HL-60 (cell line): ENCODE results near the gene KCNK16.

Experiments
- DNase-seq, 2 experiments: peaks; one replicate each; pipeline ENCODE4 v3.0.0-alpha.2; 2010 to 2020; ENCODE audit warnings: low read depth in 1 of 2, low spot score in 1 of 2
- H3K27ac ChIP-seq: fragments of 250-450 bp; sonication (Bioruptor Pico); replicated peaks from 2 replicates; pipeline ENCODE4 v1.5.1; 2020; ENCODE audit warnings: mild to moderate bottlenecking, moderate library complexity
- H3K27me3 ChIP-seq: fragments of 250-450 bp; sonication (Bioruptor Pico); 2 replicates; pipeline ENCODE4 v1.5.1; 2021; ENCODE audit warnings: mild to moderate bottlenecking, moderate library complexity; ENCODE audit not compliant: insufficient read depth, poor library complexity, severe bottlenecking
- H3K4me3 ChIP-seq: replicated peaks from 2 replicates; pipeline ENCODE4 v1.5.1; 2011; ENCODE audit warnings: mild to moderate bottlenecking, control low read depth, low read length; ENCODE audit not compliant: insufficient read depth
- GABPA ChIP-seq: IDR thresholded peaks from 2 replicates; pipeline ENCODE4 v1.6.1; 2012; ENCODE audit warnings: low read depth
- POLR2AphosphoS5 ChIP-seq: IDR thresholded peaks from 2 replicates; pipeline ENCODE4 v1.6.1; 2012; ENCODE audit warnings: low read depth
- SPI1 ChIP-seq: IDR thresholded peaks from 2 replicates; pipeline ENCODE4 v1.6.1; 2012; ENCODE audit warnings: low read depth, mild to moderate bottlenecking, borderline replicate concordance
- TF ChIP-seq, protein P1 (sequence below): IDR thresholded peaks from 2 replicates; pipeline ENCODE4 v1.6.1; 2012; ENCODE audit warnings: low read depth; ENCODE audit not compliant: insufficient replicate concordance
- TF ChIP-seq, protein P2 (sequence below): IDR thresholded peaks from one replicate; pipeline ENCODE4 v1.5.1; 2011; ENCODE audit warnings: low read length, control low read depth, inconsistent platforms; ENCODE audit not compliant: insufficient read depth

Gene KCNK16

DNA sequence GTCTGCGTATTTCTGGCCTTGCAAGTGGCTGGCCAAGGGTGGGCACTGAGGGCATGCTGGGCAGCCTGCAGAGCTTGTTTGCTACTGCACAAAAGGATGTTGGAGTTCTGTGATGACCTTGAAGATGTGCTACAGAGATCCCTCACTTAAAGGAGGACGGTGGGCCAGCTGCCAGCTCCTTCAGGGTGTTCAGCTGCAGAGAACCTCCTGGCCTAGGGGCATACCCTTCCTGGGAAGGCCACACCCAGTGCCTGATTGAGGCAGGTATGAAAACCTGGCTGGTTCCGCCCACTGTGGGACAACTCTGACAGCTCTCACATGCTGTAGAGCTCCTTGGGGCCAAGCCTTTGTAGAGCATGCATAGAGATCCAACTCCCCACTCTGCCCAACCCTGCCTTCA, 5.2 kb downstream of the KCNK16 start:
- TF ChIP-seq, protein P1, sequence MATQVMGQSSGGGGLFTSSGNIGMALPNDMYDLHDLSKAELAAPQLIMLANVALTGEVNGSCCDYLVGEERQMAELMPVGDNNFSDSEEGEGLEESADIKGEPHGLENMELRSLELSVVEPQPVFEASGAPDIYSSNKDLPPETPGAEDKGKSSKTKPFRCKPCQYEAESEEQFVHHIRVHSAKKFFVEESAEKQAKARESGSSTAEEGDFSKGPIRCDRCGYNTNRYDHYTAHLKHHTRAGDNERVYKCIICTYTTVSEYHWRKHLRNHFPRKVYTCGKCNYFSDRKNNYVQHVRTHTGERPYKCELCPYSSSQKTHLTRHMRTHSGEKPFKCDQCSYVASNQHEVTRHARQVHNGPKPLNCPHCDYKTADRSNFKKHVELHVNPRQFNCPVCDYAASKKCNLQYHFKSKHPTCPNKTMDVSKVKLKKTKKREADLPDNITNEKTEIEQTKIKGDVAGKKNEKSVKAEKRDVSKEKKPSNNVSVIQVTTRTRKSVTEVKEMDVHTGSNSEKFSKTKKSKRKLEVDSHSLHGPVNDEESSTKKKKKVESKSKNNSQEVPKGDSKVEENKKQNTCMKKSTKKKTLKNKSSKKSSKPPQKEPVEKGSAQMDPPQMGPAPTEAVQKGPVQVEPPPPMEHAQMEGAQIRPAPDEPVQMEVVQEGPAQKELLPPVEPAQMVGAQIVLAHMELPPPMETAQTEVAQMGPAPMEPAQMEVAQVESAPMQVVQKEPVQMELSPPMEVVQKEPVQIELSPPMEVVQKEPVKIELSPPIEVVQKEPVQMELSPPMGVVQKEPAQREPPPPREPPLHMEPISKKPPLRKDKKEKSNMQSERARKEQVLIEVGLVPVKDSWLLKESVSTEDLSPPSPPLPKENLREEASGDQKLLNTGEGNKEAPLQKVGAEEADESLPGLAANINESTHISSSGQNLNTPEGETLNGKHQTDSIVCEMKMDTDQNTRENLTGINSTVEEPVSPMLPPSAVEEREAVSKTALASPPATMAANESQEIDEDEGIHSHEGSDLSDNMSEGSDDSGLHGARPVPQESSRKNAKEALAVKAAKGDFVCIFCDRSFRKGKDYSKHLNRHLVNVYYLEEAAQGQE = no peak
- TF ChIP-seq GABPA = no peak
- TF ChIP-seq SPI1 = no peak
- TF ChIP-seq, protein P2, sequence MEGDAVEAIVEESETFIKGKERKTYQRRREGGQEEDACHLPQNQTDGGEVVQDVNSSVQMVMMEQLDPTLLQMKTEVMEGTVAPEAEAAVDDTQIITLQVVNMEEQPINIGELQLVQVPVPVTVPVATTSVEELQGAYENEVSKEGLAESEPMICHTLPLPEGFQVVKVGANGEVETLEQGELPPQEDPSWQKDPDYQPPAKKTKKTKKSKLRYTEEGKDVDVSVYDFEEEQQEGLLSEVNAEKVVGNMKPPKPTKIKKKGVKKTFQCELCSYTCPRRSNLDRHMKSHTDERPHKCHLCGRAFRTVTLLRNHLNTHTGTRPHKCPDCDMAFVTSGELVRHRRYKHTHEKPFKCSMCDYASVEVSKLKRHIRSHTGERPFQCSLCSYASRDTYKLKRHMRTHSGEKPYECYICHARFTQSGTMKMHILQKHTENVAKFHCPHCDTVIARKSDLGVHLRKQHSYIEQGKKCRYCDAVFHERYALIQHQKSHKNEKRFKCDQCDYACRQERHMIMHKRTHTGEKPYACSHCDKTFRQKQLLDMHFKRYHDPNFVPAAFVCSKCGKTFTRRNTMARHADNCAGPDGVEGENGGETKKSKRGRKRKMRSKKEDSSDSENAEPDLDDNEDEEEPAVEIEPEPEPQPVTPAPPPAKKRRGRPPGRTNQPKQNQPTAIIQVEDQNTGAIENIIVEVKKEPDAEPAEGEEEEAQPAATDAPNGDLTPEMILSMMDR = no peak
- no peak for TF ChIP-seq POLR2AphosphoS5
- Histone ChIP-seq H3K4me3 (no peak overlapping the region), H3K27ac (no peak overlapping the region), H3K27me3 (peaks cover 22% of the 10 kb centered on the region)
- no peak for DNase-seq

GRCh38 chr6:39314273-39314795, 8.2 kb downstream of the KCNK16 start, which contains the start of gene KCNK17:
Gene KCNK17 (minus strand): TSS chr6:39314419. CDS start chr6:39314320, 99 bp downstream.
- no peak within 1 kb of the TSS for H3K4me3 ChIP-seq
- H3K27ac ChIP-seq = peak within 1 kb of the TSS; percentile 57
- TF ChIP-seq GABPA = no peak
- peak; percentile 57; the same call in 1 of the 2 replicates for TF ChIP-seq POLR2AphosphoS5
- peak in 1 of 2 experiments; percentile 79 for DNase-seq
- peaks cover 22% of the 10 kb centered on the region for H3K27me3 ChIP-seq

DNA sequence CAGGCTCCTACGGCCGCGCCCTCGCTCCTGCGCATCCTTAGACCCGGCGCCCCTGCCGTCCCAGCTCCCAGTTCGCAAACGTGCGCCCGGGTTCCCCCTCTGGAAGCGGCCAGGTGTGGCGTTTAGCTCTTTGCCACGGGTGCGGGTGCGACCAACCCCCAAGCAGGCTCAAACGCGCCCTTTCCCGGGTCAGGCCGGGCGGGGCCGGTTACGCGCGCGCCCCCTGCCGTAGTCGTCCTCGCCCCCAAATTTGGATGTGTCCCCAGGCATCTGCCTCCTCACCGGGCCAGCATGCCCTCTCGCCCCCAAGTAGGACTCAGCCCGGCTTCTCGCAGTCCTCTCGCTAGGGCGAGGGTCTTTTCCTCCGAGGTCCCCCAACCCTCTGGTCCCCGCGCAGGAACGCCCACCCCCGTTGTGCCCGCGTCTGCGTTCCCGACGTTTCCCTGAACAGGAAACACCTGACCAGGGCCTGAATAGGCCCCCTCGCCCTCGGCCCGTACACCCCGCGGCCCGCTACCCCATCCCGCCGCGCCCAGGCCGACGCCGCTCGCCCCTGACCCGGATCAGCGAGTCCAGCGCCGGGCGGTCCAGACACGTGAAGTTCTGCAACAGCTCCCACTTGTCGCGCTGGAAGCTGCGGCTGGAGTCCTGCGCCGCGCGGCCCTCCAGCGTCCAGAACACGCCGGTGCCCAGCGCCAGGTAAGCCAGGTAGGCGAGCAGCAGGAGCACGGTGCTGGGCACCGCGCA, 8.8 kb downstream of the KCNK16 start:
- no peak for DNase-seq
- Histone ChIP-seq H3K27ac (peak overlapping the region; percentile 57), H3K27me3 (peaks cover 22% of the 10 kb centered on the region), H3K4me3 (no peak overlapping the region)
- TF ChIP-seq SPI1 (no peak), GABPA (no peak), POLR2AphosphoS5 (no peak)
- TF ChIP-seq, protein P1 = no peak
- TF ChIP-seq, protein P2 = no peak

DNA sequence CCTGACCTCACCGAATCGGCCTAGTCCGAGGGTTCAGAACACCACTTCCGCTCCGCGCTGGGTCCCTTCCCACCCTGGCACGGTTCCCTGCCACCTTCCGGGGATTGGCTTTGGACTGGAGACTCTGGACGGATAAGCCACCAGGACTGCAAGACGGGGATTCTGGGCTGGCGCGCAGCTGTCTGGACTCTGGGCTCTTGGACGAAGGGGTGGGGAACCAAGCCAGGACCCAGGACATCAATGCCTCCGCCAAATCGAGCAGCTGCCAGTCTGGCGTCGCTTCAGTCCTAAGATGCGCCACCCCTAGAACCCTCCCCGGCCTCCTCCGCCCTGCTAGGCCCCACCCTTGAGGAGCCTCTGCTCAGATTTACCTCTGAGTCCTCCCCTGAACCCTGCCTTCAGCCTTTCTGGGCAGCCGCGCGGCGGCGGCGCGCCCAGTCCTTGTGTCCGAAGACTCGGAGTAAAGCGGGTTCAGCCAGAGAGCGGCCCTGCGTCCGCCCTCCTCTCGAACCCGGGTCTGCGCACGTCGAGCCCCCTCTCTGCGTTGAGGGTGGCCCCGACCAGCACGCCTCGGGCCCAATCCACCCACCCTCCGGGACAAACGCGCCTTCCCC, 9.5 kb downstream of the KCNK16 start:
- Histone ChIP-seq H3K27me3 (peaks cover 22% of the 10 kb centered on the region), H3K27ac (no peak overlapping the region), H3K4me3 (no peak overlapping the region)
- TF ChIP-seq, protein P2 = no peak
- DNase-seq = no peak
